NCI-H748 (cell line): ENCODE measurements around the gene CHEK2.
"Not testable (repeated sequence)": the region's sequence is repeated elsewhere in the genome, so short reads cannot be mapped to it uniquely, and the experiment has no call there.

Experiments
- DNase-seq: peaks from one replicate; lab custom pipeline; 2025; ENCODE audit not compliant: unreplicated experiment; lab: John Stamatoyannopoulos, UW

The CHEK2 gene

GRCh38 chr22:28741785-28742561, at the start of gene CHEK2, which contains the start of gene HSCB:
Gene CHEK2 (minus strand): TSS chr22:28741820. CDS start chr22:28734721, 7,099 bp downstream.
Gene HSCB (plus strand): TSS chr22:28742039. CDS start chr22:28742096, 57 bp downstream.
- DNase-seq = peak; percentile 97

GRCh38 chr22:28791124-28791523, 49.5 kb upstream of the CHEK2 start:
- DNase-seq = no peak

GRCh38 chr22:28788601-28789000, 47.0 kb upstream of the CHEK2 start:
- no peak for DNase-seq

- no peak for DNase-seq
Measured at GRCh38 chr22:28783786-28784671, 42.4 kb upstream of the CHEK2 start.

- DNase-seq = no peak
Measured at GRCh38 chr22:28780296-28780695, 38.7 kb upstream of the CHEK2 start.

- no peak for DNase-seq
Measured at GRCh38 chr22:28779833-28780232, 38.2 kb upstream of the CHEK2 start.

- no peak for DNase-seq
Measured at GRCh38 chr22:28774378-28774777, 32.8 kb upstream of the CHEK2 start.

GRCh38 chr22:28773461-28773867, 31.8 kb upstream of the CHEK2 start:
- no peak for DNase-seq

GRCh38 chr22:28772633-28773460, 31.2 kb upstream of the CHEK2 start, which contains the start of gene CCDC117:
Gene CCDC117 (plus strand): TSS chr22:28772695. CDS start chr22:28772850, 155 bp downstream.
- peak; percentile 92 for DNase-seq

- no peak for DNase-seq
Measured at GRCh38 chr22:28771195-28771791, 29.7 kb upstream of the CHEK2 start.

GRCh38 chr22:28769394-28770085, 27.9 kb upstream of the CHEK2 start:
- DNase-seq = no peak

GRCh38 chr22:28768701-28769393, 27.2 kb upstream of the CHEK2 start:
- peak; percentile 11 for DNase-seq

GRCh38 chr22:28766628-28767027, 25.0 kb upstream of the CHEK2 start:
- no peak for DNase-seq

- not testable (repeated sequence) for DNase-seq
Measured at GRCh38 chr22:28762000-28762399, 20.4 kb upstream of the CHEK2 start.

GRCh38 chr22:28761449-28761755, 19.8 kb upstream of the CHEK2 start:
- no peak for DNase-seq

GRCh38 chr22:28759861-28760560, 18.4 kb upstream of the CHEK2 start:
- peak; percentile 60 for DNase-seq

- not testable (repeated sequence) for DNase-seq
Measured at GRCh38 chr22:28754512-28754911, 12.9 kb upstream of the CHEK2 start.

- no peak for DNase-seq
Measured at GRCh38 chr22:28750471-28750881, 8.9 kb upstream of the CHEK2 start.

- no peak for DNase-seq
Measured at GRCh38 chr22:28743852-28744251, 2.2 kb upstream of the CHEK2 start.
